ENCODE measurements around the gene BAZ2B. TPM values are rescaled to one million over a fixed set of nuclear protein-coding genes. Genes with fewer than 3 reads are reported as not detected.

The BAZ2B gene
- total and polyA plus RNA-seq, 2 of the 13 experiments (the other 11 are each of a cell fraction or from before 2014, with no cell fraction given): 14.0 to 15.1 TPM

GRCh38 chr2:159658881-159659873 lies 42.8 kb upstream of the BAZ2B start (continued):
- no peak for TF ChIP-seq CERS6 (CRISPR knock-in tag; IDR thresholded peaks at IDR 0.05)
- TF ChIP-seq ZBED4 (CRISPR knock-in tag; IDR thresholded peaks at IDR 0.05; ENCODE audit: borderline replicate concordance): no peak
- TF ChIP-seq AHR (CRISPR knock-in tag; IDR thresholded peaks at IDR 0.05): no peak

- Histone ChIP-seq H3K79me2 (ENCODE audit: insufficient read depth, low read length) (no peaks in the 10 kb centered on the region), H3K9ac (ENCODE audit: insufficient read depth, low read depth, low read length) (no peak overlapping the region), H3K4me3 (replicated peaks in 1 of 3; ENCODE audit: insufficient read depth in 1 of 3, low read depth in 2 of 3, low read length in 3 of 3) (no peak overlapping the region), H3K4me1 (ENCODE audit: insufficient read depth, low read length) (no peaks in the 10 kb centered on the region), H3K27me3 (ENCODE audit: control insufficient read depth in 1 of 2, insufficient read depth in 2 of 2, low read length in 2 of 2) (no peaks in the 10 kb centered on the region), H3K9me3 (ENCODE audit: low read length) (no peaks in the 10 kb centered on the region), H2AFZ (ENCODE audit: low read length) (no peak overlapping the region), H4K20me1 (ENCODE audit: insufficient read depth, low read length) (no peaks in the 10 kb centered on the region), H3K36me3 (replicated peaks in 1 of 2; ENCODE audit: control insufficient read depth in 1 of 2, insufficient read depth in 2 of 2, low read length in 2 of 2) (no peaks in the 10 kb centered on the region), H3K27ac (ENCODE audit: extremely low read length, insufficient read depth, low read length) (no peak overlapping the region), H3K4me2 (ENCODE audit: low read depth, low read length) (no peak overlapping the region)
- in situ Hi-C loops (cut with HindIII; ENCODE audit: extremely low pct_ligation_motif_present, low pct_unique_long_range_greater_than_20kb) (no loop called here), intact Hi-C loops (cut with micrococcal nuclease; ENCODE audit: unreplicated experiment) (no loop called here)
- DNase-seq (ENCODE audit: low spot score) (no peak), ATAC-seq (no peak), FAIRE-seq (no peak)
- no TSS peak for BruUV-seq (replicated peaks)
- POLR2A ChIA-PET: no interaction called here
- CTCF ChIA-PET (ENCODE audit: low intra/inter-chr PET ratio, low total read pairs): no interaction called here
- WGBS (ENCODE audit: low lambda C conversion rate): 55% methylated on average over 2 of the region's 2 CpGs
- TF ChIP-seq RELA (CRISPR knock-in tag; IDR thresholded peaks at IDR 0.05): no peak
- TF ChIP-seq ZNF124 (CRISPR knock-in tag; IDR thresholded peaks at IDR 0.05): no peak
- TF ChIP-seq ZNF746 (CRISPR knock-in tag; IDR thresholded peaks at IDR 0.05): no peak
- no peak for TF ChIP-seq PHF8 (CRISPR knock-in tag; IDR thresholded peaks at IDR 0.05)
- no peak for TF ChIP-seq NFAT5 (CRISPR knock-in tag; IDR thresholded peaks at IDR 0.05)
- TF ChIP-seq SUZ12 (IDR thresholded peaks at IDR 0.05; ENCODE audit: low read depth, low read length): no peak
- no peak for TF ChIP-seq ZNF768 (CRISPR knock-in tag; IDR thresholded peaks at IDR 0.05)
- TF ChIP-seq TEAD2 (CRISPR knock-in tag; IDR thresholded peaks at IDR 0.05): no peak
Observed at GRCh38 chr2:159653962-159654361, 37.6 kb upstream of the BAZ2B start.
